Activated T-cell treated with anti-CD3 and anti-CD28 coated beads, Interleukin-2, amount 50 U/mL, for 4 hours (primary cell): ENCODE measurements around the gene DUSP6. TPM values are rescaled to one million over a fixed set of nuclear protein-coding genes. Genes with fewer than 3 reads are reported as not detected.
A peak's percentile ranks its signal among the peaks of the same experiment; 100 is the strongest.

Source experiments
- ATAC-seq, 2 donors: fragments of 200-7000 bp; cut with Tn5 transposase; one replicate each; pipeline ENCODE4 v1.10.0; 2021
- DNase-seq: peaks from one replicate; pipeline ENCODE4 v3.0.0-alpha.2; 2020
- H3K27me3 Mint-ChIP-seq: one replicate; pipeline ENCODE4 v1.8.0; 2021; ENCODE audit warnings: low read depth, mixed read lengths
- H3K36me3 Mint-ChIP-seq: one replicate; pipeline ENCODE4 v1.8.0; 2022; ENCODE audit warnings: mixed read lengths; ENCODE audit not compliant: insufficient read depth
- H3K4me1 Mint-ChIP-seq: one replicate; pipeline ENCODE4 v1.8.0; 2021; ENCODE audit warnings: low read depth, mixed read lengths
- H3K4me3 Mint-ChIP-seq: one replicate; pipeline ENCODE4 v1.8.0; 2021; ENCODE audit warnings: mild to moderate bottlenecking, moderate library complexity, mixed read lengths
- H3K9me3 Mint-ChIP-seq: one replicate; pipeline ENCODE4 v1.8.0; 2021; ENCODE audit warnings: mixed read lengths
- total RNA-seq, 3 donors: library from RNA; stranded (reverse); gene quantifications; one replicate each; pipeline ENCODE4 v1.2.1, GENCODE V29; 2021

The DUSP6 gene, protein sequence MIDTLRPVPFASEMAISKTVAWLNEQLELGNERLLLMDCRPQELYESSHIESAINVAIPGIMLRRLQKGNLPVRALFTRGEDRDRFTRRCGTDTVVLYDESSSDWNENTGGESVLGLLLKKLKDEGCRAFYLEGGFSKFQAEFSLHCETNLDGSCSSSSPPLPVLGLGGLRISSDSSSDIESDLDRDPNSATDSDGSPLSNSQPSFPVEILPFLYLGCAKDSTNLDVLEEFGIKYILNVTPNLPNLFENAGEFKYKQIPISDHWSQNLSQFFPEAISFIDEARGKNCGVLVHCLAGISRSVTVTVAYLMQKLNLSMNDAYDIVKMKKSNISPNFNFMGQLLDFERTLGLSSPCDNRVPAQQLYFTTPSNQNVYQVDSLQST
- total RNA-seq = 100 to 1,000 TPM in 1 of 3 donors, 10 to 100 TPM in 2; 73.6 to 114 (median 74.4) TPM

DNA sequence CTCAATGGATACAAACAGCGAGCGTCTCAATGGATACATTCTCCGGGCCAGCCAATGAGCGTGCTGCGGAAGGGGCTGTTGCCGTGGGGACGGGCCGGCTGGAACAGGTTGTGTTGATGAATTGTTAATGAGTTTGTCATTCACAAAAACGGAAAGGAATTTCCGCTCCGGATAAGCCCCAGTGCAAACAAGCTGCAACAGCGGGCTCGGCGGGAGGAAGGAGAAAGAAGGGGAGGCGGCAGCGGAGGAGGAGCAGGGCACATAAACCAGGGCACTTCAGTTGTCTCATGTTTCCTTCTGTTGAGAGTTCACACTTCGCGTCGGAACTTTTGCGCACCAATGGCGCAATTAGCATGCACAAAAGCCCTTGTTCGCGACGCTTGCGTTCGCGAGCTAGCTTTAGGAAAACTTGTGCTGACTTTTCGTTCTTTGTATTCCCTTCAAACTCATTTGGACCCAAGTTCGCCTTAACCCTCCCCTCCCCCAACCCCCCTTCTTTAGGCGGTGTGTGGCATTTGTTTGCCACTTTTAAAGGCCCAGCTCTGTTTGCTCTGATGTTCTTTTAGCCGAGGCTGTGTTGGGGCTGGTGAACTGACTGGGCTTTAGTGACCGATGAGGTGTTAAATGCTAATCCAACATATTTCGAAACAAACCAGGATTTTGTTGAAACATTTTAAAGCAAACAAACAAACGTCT is at the start of gene DUSP6:
DUSP6 (minus strand) TSS at position 10 of the 696 bp plus-strand sequence. CDS start 462 bp downstream, outside the sequence.
- H3K4me1 Mint-ChIP-seq = peaks cover 54% of the 10 kb centered on the region
- DNase-seq (peak; percentile 70), ATAC-seq (peak; percentile 83 to 85)
- peak within 1 kb of the TSS; percentile 95 for H3K4me3 Mint-ChIP-seq
- H3K27me3 Mint-ChIP-seq = no peaks in the 10 kb centered on the region
- H3K36me3 Mint-ChIP-seq = peaks cover 18% of the 10 kb centered on the region
- H3K9me3 Mint-ChIP-seq = no peaks in the 10 kb centered on the region

DNA sequence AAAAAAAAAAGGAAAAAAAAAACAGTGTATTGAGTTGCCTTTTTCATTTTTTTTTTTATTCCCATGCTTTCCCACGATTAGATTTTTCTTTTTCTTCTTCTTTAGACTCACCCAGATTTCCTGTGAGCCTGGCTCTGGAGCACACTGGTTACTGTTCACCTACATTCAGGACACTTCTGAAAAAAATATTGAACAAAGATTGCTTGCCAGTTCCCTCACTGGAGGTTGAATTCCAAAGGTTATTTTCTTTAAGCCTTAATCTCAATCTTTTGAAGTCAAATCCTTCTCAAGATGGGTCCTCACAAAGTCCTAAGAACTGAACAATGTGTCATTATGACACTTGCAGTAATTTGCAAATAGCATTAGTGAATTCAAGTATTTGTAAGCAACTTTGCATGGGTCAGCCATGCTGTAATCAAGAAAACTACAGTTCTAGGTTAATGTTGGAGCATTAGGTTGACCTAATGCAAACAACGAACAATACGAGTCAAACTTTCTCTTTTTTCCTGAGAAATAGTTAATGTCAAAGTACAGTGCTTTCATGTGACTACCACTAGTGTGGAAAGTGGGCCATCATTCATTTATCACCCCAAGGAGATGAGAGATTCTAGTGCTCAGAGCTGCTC is 49.2 kb upstream of the DUSP6 start:
- DNase-seq (no peak), ATAC-seq (no peak)
- no peaks in the 10 kb centered on the region for H3K27me3 Mint-ChIP-seq
- H3K4me1 Mint-ChIP-seq = peaks cover 16% of the 10 kb centered on the region
- H3K4me3 Mint-ChIP-seq = no peak overlapping the region
- H3K36me3 Mint-ChIP-seq = peaks cover 4% of the 10 kb centered on the region
- no peaks in the 10 kb centered on the region for H3K9me3 Mint-ChIP-seq

DNA sequence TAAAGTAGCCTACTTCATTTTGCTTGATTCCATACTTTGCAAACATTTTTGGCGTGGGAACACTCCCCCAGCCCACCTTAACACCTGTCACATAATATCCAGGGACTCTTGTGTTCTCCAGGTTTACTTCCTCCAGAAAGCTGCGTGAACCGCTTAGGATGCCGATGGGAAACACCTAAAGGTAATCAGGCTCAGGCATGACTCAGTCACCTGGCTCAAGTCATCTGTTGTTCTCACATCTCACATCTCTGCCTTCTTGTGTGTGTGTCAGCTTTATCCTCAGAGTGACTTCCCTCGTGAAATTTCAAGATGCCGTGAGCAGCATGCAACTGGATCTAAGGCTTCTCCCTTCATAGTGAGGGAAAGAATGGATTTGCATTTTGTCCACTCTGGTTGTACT is 48.1 kb upstream of the DUSP6 start:
- peaks cover 18% of the 10 kb centered on the region for H3K4me1 Mint-ChIP-seq
- DNase-seq = no peak
- no peak for ATAC-seq
- H3K27me3 Mint-ChIP-seq = no peaks in the 10 kb centered on the region
- H3K36me3 Mint-ChIP-seq = peaks cover 4% of the 10 kb centered on the region
- no peak overlapping the region for H3K4me3 Mint-ChIP-seq
- no peaks in the 10 kb centered on the region for H3K9me3 Mint-ChIP-seq

DNA sequence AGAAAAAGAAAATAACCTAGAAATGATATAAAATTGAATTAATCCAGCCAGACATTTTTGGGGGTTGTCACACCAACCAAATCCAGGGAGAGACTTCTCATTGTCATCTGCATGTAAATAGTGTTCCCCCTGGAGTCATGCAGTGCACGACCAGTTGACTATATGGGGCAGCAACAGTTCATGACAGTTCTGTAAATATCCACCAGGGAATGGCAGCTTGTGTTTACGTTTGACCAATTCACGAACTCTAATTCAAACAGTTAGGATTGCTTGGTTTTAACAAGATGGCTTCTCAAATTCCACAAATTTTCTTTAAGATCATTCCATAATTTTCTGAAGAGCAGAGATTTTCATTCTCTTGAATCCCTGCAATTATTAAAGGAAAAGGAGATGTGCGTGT is 43.4 kb upstream of the DUSP6 start:
- DNase-seq = no peak
- Mint-ChIP-seq H3K9me3 (no peaks in the 10 kb centered on the region), H3K4me3 (no peak overlapping the region), H3K27me3 (no peaks in the 10 kb centered on the region), H3K4me1 (peaks cover 21% of the 10 kb centered on the region), H3K36me3 (peaks cover 2% of the 10 kb centered on the region)
- ATAC-seq = no peak

DNA sequence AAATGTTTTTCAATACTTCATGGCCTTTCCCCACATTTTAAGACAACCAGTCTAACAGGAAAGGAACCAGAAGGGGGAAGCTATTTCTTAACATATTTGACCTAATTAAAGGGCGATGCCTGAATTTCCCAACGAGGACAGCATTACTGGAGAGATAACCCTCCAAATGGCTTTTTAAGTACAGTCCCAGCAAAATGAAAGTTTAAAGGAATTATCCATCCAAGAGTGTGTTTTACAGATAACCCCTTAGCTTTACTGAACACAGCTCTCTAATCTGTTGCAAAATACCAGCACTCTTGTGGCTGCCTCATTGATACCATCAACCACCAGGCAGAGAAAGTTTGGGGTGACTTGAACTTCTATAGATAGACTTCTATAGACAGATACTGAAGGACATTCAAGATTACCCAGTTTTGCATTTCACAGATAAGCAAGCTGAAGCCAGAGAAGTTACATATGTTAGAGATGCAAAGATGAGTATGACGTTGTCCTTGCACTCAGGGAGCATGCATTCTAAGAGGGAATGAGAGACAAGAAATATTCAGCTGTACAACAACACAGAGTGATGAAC is 41.3 kb upstream of the DUSP6 start:
- no peak for DNase-seq
- H3K4me3 Mint-ChIP-seq = no peak overlapping the region
- no peaks in the 10 kb centered on the region for H3K27me3 Mint-ChIP-seq
- H3K4me1 Mint-ChIP-seq = peaks cover 33% of the 10 kb centered on the region
- no peaks in the 10 kb centered on the region for H3K9me3 Mint-ChIP-seq
- ATAC-seq = no peak
- H3K36me3 Mint-ChIP-seq = peaks cover 2% of the 10 kb centered on the region

DNA sequence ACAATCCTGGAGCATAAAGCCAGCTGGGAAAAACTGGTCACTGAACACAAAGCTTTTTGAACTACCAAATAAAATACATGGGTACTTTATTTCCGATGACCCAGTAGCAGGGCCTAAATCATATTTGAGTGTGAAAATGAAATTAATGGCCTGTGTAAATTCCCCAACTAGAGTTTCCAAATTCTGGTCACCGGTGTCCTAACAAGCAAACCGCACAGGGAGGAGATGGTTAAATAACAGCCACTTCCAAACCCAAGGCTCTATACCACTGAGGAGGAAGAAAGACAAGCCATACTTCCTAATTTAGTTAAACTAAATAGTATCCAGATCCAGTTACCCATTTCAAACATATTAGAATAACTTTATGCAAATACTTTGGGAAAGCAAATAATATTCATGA is 40.1 kb upstream of the DUSP6 start:
- peaks cover 22% of the 10 kb centered on the region for H3K4me1 Mint-ChIP-seq
- no peaks in the 10 kb centered on the region for H3K9me3 Mint-ChIP-seq
- no peak overlapping the region for H3K4me3 Mint-ChIP-seq
- ATAC-seq (no peak), DNase-seq (no peak)
- no peaks in the 10 kb centered on the region for H3K27me3 Mint-ChIP-seq
- peaks cover 2% of the 10 kb centered on the region for H3K36me3 Mint-ChIP-seq

DNA sequence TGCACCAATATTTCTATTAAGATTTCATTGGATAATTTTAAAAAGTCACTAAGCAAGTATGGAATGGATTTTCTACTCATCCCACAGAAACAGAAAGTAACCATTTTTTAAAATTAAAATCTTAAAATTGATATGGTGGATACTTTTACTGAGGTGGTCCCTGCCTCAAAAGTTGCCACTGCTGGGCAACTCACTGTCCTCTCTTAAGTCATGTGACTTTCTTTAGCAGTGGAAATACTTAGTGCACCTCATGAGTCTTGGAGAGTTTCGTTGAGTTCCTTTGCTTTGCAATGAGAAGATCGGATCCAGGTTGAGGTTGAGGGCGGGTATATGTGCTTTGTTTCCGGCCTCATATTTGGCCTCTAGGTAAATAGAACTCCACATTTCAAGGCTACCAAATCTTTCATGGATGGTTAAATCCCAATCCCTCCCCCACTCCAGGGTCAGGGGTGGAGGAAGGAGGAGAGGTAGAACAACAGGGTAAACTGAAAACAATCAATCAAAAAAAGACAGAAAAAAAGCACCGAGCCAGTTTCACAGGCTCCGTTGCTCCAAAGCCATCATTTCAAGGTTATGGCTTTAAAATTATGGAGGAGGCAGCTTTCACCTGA is 39.5 kb upstream of the DUSP6 start:
- H3K36me3 Mint-ChIP-seq = peaks cover 2% of the 10 kb centered on the region
- no peaks in the 10 kb centered on the region for H3K27me3 Mint-ChIP-seq
- DNase-seq = no peak
- ATAC-seq = no peak
- H3K4me1 Mint-ChIP-seq = peaks cover 20% of the 10 kb centered on the region
- H3K4me3 Mint-ChIP-seq = no peak overlapping the region
- no peaks in the 10 kb centered on the region for H3K9me3 Mint-ChIP-seq

DNA sequence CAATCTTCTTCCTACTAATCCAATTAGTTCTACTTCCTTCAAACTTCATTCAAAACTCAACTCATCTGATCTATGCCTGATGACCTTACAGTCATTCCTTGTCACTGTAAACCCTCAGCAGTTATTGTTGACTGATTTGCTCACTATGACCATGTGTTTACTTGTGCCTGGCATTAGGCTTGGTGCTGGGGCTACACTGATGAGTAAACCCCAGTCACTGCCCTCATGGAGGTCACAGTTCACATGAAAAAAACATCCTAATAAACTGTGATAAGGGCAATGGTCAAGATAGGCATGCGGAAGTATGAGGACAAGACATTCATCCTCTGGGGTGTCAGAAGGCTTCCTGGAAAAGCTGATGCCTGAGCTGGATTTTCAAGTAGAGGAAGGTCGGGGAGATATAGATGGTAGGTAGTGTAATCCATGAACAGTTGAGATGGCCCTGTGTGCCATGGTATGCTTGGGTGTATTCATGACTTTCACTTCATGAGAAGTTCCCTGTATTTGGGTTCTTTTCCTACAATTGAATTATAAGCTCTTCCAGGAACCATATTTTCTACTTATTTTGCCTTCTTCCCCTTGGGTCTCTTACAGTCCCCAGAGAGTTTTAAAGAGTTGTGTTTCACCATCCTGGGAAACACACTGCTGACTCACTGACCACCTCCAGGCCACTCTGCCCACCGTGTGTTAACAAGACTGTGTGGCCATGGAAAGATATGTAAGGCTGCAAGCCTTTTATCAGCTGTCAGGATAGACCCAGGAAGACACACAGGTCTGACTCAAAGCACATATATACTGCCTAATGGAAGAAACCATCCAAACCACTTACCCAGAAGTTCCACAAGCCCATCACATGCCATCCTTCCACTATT is 38.7 kb upstream of the DUSP6 start:
- Mint-ChIP-seq H3K27me3 (no peaks in the 10 kb centered on the region), H3K4me1 (peaks cover 20% of the 10 kb centered on the region), H3K4me3 (no peak overlapping the region), H3K9me3 (no peaks in the 10 kb centered on the region), H3K36me3 (peaks cover 2% of the 10 kb centered on the region)
- no peak for ATAC-seq
- DNase-seq = no peak

DNA sequence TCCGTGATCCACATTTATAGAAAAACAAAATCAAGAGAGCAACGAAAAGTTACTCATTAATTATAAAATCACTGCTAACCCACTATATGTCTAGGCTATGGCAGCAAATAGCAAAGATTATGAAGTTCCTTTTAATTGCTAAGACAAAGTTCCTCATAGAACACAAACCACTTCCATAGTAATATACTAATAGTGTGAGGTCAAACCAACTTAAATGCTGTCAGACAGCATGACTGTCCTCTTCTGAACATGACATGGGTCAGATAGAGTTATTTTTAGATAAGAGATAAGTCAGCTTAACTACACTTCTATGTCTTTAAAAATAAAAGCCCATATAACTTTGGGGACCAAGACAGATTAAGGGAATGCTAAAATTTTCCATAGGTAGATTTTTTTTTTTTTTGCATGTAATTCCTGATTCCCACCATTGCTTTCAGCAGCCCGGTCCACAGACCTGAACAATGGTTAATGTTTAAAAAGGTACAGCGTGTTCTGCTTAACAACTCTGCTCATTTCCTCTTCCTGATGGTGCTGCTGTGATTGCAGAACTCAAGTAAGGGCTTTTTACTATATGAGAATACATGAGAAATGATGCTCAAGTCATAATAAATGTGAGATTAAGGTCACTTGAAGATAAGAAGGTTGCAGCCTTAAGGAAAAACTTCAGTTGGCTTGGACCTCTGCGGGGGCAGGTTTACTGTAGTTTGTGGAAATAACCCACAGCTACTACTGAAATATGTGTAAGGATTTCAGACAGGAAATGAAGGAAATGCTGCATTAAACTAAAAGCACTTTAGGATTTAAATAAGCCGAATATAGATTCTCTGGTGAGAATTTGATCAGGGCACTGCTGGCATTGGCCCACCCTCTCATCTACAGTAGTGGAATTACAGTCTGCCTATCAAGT is 37.7 kb upstream of the DUSP6 start:
- H3K4me1 Mint-ChIP-seq = peaks cover 17% of the 10 kb centered on the region
- no peak overlapping the region for H3K4me3 Mint-ChIP-seq
- H3K36me3 Mint-ChIP-seq = peaks cover 2% of the 10 kb centered on the region
- no peak for DNase-seq
- no peaks in the 10 kb centered on the region for H3K9me3 Mint-ChIP-seq
- no peaks in the 10 kb centered on the region for H3K27me3 Mint-ChIP-seq
- ATAC-seq = no peak

DNA sequence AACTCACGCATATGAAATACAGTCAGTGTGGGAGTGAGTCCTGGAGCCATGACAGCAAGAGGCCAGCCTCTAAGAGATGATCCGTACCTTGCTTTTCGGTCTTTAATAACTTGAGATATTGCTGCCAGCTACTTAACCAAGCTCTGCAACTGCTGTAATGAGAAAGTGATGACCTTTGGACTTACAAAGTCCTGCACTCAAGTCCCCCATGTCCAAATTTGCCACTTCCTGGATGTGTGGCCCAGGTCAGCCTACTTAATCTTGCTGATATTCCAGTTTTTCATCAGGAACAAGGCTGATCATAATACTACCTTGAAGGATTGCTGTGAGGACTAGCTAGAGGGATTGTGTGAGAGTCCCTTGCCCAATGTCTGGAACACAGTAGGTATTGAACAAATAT is 33.8 kb upstream of the DUSP6 start:
- H3K4me3 Mint-ChIP-seq = no peak overlapping the region
- no peaks in the 10 kb centered on the region for H3K27me3 Mint-ChIP-seq
- DNase-seq (no peak), ATAC-seq (no peak)
- H3K9me3 Mint-ChIP-seq = no peaks in the 10 kb centered on the region
- no peaks in the 10 kb centered on the region for H3K36me3 Mint-ChIP-seq
- H3K4me1 Mint-ChIP-seq = peaks cover 17% of the 10 kb centered on the region

DNA sequence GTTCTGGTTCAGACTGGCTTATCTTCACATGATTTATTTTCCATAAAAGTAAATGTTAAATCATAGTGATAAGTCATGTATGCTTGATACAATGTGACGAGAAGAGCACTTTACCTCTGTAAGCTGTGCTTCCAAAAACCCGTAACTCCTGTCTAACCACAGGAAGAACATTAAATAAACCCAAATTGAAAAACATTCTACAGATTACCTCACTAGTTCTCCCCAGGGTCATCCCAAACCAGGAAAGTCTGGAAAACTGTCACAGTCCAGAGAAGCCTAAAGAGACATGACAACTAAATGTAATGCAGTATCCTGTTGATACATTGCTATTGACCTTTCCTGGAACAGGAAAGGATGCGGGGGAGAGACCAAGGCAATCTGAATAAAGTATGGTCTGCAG is 32.5 kb upstream of the DUSP6 start:
- no peaks in the 10 kb centered on the region for H3K9me3 Mint-ChIP-seq
- peaks cover 5% of the 10 kb centered on the region for H3K4me1 Mint-ChIP-seq
- no peak for ATAC-seq
- H3K27me3 Mint-ChIP-seq = no peaks in the 10 kb centered on the region
- no peak overlapping the region for H3K4me3 Mint-ChIP-seq
- DNase-seq = no peak
- H3K36me3 Mint-ChIP-seq = no peaks in the 10 kb centered on the region

DNA sequence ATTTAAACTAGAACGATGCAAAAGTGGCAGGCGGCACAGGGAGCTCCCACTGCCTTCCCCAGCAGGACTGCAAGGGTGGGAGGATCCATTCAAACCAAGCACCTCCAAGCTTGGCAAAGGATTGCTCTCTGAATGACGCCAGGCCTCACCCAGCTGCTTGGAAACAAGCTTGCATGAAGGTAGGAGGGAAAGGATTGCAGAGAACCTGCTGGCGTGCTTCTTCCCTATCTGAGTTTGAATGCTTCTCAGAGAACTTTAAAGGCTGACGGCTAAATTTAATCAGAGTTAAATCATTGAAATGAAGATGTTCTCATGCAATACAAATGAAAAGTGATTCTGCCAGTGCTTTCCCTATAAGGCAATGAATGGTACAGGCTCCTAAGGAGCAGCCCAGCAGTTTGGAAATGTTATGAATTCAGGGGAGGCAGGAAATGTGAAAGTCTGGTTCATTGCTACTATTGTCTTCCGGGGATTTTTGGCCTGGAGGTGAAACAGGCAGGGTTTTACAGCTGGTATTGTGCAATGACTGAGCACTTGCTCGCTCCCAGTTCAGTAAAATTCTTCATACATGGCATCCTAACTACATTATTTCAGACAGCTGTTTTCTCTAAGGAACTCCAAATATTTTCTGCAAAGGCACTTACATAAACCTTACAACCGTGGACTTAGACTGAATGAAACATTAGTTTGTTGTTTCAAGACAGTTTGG is 31.9 kb upstream of the DUSP6 start:
- DNase-seq = no peak
- no peaks in the 10 kb centered on the region for H3K9me3 Mint-ChIP-seq
- ATAC-seq = no peak
- H3K27me3 Mint-ChIP-seq = no peaks in the 10 kb centered on the region
- peaks cover 2% of the 10 kb centered on the region for H3K4me1 Mint-ChIP-seq
- no peak overlapping the region for H3K4me3 Mint-ChIP-seq
- H3K36me3 Mint-ChIP-seq = no peaks in the 10 kb centered on the region
